ENCODE results near the gene WNT5B. TPM values are rescaled to one million over a fixed set of nuclear protein-coding genes. Genes with fewer than 3 reads are reported as not detected.

WNT5B gene
- total RNA-seq, 2 donors from 2014 or later: 2.3 to 3.1 TPM

DNA sequence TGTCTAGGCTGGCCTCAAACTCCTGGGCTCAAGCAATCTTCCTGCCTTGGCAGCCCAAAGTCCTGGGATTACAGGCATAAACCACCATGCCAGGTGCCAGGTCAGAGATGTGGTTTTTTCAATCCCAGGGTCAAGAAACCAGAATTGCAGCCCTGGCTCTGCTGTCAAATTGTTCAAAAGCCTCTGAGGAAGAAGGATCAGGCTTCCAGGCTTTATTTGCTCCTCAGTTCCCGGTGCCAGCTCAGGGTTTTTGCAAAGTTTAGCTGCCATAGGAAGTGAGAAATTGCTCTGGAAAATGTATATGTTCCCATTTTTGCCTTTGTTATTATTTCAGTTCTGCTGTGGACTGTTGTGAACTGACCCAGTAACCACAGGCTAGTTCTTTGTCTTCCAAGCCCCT lies 28.7 kb downstream of the WNT5B start:
- Histone ChIP-seq H3K36me3 (no peaks in the 10 kb centered on the region), H3K27ac (peak overlapping the region; percentile 21 to 78), H3K9me3 (no peaks in the 10 kb centered on the region), H3K4me1 (ENCODE audit: control insufficient read depth in 1 of 2, low read depth in 2 of 2) (peaks cover 8 to 10% of the 10 kb centered on the region in 2 donors), H3K27me3 (replicated peaks; ENCODE audit: insufficient read depth) (no peaks in the 10 kb centered on the region), H3K4me3 (no peak overlapping the region)
- ATAC-seq (ENCODE audit: insufficient number of reproducible peaks, low FRiP score, low read depth) (no peak), DNase-seq (ENCODE audit: low spot score) (no peak)
- no peak for TF ChIP-seq CTCF (IDR thresholded peaks at IDR 0.05)

DNA sequence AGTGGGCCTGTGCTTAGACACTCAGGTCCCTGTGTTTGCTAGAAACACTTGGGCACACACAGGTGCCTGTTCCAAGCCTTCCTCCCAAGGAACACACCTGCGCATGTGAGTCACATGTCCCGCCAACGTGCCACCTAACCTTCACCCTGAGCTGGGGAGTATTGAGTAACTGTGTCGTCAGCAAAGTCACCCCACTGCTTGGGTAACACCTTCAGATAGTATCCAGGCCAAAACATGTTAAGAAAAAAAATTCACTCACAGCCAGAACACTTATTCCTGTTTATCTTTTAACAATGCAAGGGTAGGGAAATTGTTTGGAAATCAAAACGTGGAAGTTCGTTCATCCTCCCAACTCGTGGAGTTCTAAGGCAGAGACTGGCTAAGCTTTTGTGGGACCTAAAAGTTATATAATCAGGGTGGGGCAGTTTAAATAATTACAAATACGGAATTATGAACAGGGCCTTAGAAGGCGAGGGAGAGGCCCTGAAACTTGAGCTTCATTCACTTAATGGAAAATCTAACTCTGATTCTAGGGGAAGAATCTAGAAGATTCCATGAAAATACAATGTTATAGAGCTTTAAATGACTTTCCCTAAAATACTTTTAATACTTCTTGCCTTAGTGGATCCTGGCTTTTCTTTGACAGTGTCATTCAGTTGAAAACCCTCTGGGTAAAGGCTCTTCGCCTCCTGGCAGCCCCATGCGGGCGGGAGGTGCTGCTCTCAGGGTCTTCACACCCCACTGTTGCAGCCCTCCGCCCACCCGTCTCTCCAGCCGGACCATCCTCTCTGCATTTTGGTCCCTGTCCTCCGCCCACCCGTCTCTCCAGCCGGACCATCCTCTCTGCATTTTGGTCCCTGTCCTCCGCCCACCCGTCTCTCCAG lies 31.5 kb downstream of the WNT5B start:
- peak; percentile 9 for ATAC-seq (ENCODE audit: insufficient number of reproducible peaks, low FRiP score, low read depth)
- Histone ChIP-seq H3K4me1 (ENCODE audit: control insufficient read depth in 1 of 2, low read depth in 2 of 2) (peaks cover 8 to 10% of the 10 kb centered on the region in 2 donors), H3K4me3 (no peak overlapping the region), H3K27ac (peak overlapping the region; percentile 52 to 78), H3K9me3 (no peaks in the 10 kb centered on the region), H3K36me3 (no peaks in the 10 kb centered on the region), H3K27me3 (replicated peaks; ENCODE audit: insufficient read depth) (no peaks in the 10 kb centered on the region)
- no peak for DNase-seq (ENCODE audit: low spot score)
- no peak for TF ChIP-seq CTCF (IDR thresholded peaks at IDR 0.05)

- no peak for TF ChIP-seq CTCF (IDR thresholded peaks at IDR 0.05)
- Histone ChIP-seq H3K9me3 (no peaks in the 10 kb centered on the region), H3K27me3 (replicated peaks; ENCODE audit: insufficient read depth) (no peaks in the 10 kb centered on the region), H3K4me3 (peak overlapping the region; percentile 70), H3K36me3 (no peaks in the 10 kb centered on the region), H3K27ac (peak overlapping the region; percentile 79 to 84), H3K4me1 (ENCODE audit: control insufficient read depth in 1 of 2, low read depth in 2 of 2) (peaks cover 8 to 15% of the 10 kb centered on the region in 2 donors)
- ATAC-seq (ENCODE audit: insufficient number of reproducible peaks, low FRiP score, low read depth) (peak; percentile 92), DNase-seq (ENCODE audit: low spot score) (peak; percentile 86)
Observed at GRCh38 chr12:1661553-1662335, 32.7 kb downstream of the WNT5B start.

- no peaks in the 10 kb centered on the region for H3K27me3 ChIP-seq (replicated peaks; ENCODE audit: insufficient read depth)
- peak; percentile 8 for TF ChIP-seq CTCF (IDR thresholded peaks at IDR 0.05)
- ATAC-seq (ENCODE audit: insufficient number of reproducible peaks, low FRiP score, low read depth) (no peak), DNase-seq (ENCODE audit: low spot score) (no peak)
- H3K27ac ChIP-seq: peak overlapping the region; percentile 27 to 31
- peaks cover 8 to 15% of the 10 kb centered on the region in 2 donors for H3K4me1 ChIP-seq (ENCODE audit: control insufficient read depth in 1 of 2, low read depth in 2 of 2)
- no peaks in the 10 kb centered on the region for H3K9me3 ChIP-seq
- H3K4me3 ChIP-seq: no peak overlapping the region
- H3K36me3 ChIP-seq: no peaks in the 10 kb centered on the region
Observed at GRCh38 chr12:1662761-1663439, 33.9 kb downstream of the WNT5B start.

Measured in thoracic aorta (tissue), 2 donors.